Right lobe of liver (tissue), 4 donors: ENCODE measurements around the gene PPIL1.
"Not testable (repeated sequence)": the region's sequence is repeated elsewhere in the genome, so short reads cannot be mapped to it uniquely, and the experiment has no call there.

ENCODE experiments used
- CTCF ChIP-seq, 4 donors: fragments of 200-600 bp in 3 of 4; fragments of 450-650 bp in 1 of 4; IDR thresholded peaks; one replicate each; pipeline versions ENCODE4 v1.5.1 to v1.8.0; 2016 to 2022; ENCODE audit warnings: antibody characterized with exemption in 4 of 4, mild to moderate bottlenecking in 2 of 4
- POLR2A ChIP-seq: fragments of 450-650 bp; IDR thresholded peaks from one replicate; pipeline ENCODE4 v1.6.1; 2017; ENCODE audit warnings: antibody characterized with exemption, mild to moderate bottlenecking
- donor health status: DM: no; HTN: no; CAD: no.
- donor health status: DM: no; HTN: no; CAD: no.
- donor health status: DM: no; HTN: yes; CAD: no.

DNA sequence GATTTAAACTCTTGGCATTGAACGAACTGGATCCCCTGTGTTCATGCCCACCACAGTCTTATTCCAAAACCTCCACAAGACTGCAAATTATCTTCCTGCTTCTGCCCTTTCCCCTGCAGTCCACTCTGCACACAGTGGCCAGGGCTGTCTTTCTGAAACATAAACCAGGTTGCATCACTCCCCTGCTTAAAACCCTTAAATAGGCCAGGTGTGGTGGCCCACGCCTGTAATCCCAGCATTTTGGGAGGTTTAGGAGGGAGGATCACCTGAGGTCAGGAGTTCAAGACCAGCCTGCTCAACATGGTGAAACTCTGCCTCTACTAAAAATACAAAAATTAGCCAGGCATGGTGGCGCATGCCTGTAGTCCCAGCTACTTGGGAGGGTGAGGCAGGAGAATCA lies 61.6 kb downstream of the PPIL1 start:
- TF ChIP-seq CTCF (IDR thresholded peaks at IDR 0.05); POLR2A: not testable (repeated sequence)
